ENCODE data around the gene FOXD4L5.
"Not testable (repeated sequence)": the region's sequence is repeated elsewhere in the genome, so short reads cannot be mapped to it uniquely, and the experiment has no call there.

- not testable (repeated sequence) for TF ChIP-seq CTCF (IDR thresholded peaks at IDR 0.05); POLR2A (IDR thresholded peaks at IDR 0.05); POLR2AphosphoS5 (IDR thresholded peaks at IDR 0.05; ENCODE audit: insufficient read depth in 1 of 2, low read depth in 1 of 2)
Observed at GRCh38 chr9:65282976-65283375, 2.0 kb downstream of the FOXD4L5 start.

All from vagina (tissue), 2 donors.